MCF 10A (cell line): Measurements from ENCODE around the gene BCAS3. TPM values are rescaled to one million over a fixed set of nuclear protein-coding genes. Genes with fewer than 3 reads are reported as not detected.

ENCODE experiments used
- BruUV-seq: library from RNA; stranded (reverse); fragments of 400-500 nt; replicated peaks from 2 replicates; lab custom pipeline; 2021; lab: Mats Ljungman, UMichigan
- CTCF ChIA-PET: fragments of 300-600 bp; sonication (Branson Sonifier 250); formaldehyde crosslinking; extraction: SDS; loops from one replicate; lab custom pipeline; 2021; ENCODE audit warnings: antibody characterized with exemption, inconsistent platforms; lab: Yijun Ruan, JAX
- POLR2A ChIA-PET: fragments of 300-600, 350-650 bp; sonication (Branson Sonifier 250); formaldehyde crosslinking; extraction: SDS; loops from one replicate; lab custom pipeline; 2020; ENCODE audit warnings: antibody characterized with exemption, inconsistent platforms; lab: Yijun Ruan, JAX
- DNase-seq: peaks from one replicate; pipeline ENCODE4 v3.0.0-alpha.2; 2018; ENCODE audit not compliant: unreplicated experiment
- H3K27ac Mint-ChIP-seq: one replicate; pipeline ENCODE4 v1.8.0; 2022; ENCODE audit warnings: mild to moderate bottlenecking, low read depth, mixed read lengths; ENCODE audit not compliant: unreplicated experiment
- H3K27me3 Mint-ChIP-seq: one replicate; pipeline ENCODE4 v1.8.0; 2022; ENCODE audit warnings: mixed read lengths; ENCODE audit not compliant: insufficient read depth, unreplicated experiment
- H3K36me3 Mint-ChIP-seq: one replicate; pipeline ENCODE4 v1.8.0; 2022; ENCODE audit warnings: mild to moderate bottlenecking, moderate library complexity, mixed read lengths; ENCODE audit not compliant: insufficient read depth, unreplicated experiment
- H3K4me1 Mint-ChIP-seq: one replicate; pipeline ENCODE4 v1.8.0; 2022; ENCODE audit warnings: mixed read lengths; ENCODE audit not compliant: insufficient read depth, unreplicated experiment
- H3K4me3 Mint-ChIP-seq: one replicate; pipeline ENCODE4 v1.8.0; 2022; ENCODE audit warnings: mild to moderate bottlenecking, moderate library complexity, mixed read lengths; ENCODE audit not compliant: unreplicated experiment
- H3K9me3 Mint-ChIP-seq: one replicate; pipeline ENCODE4 v1.8.0; 2022; ENCODE audit warnings: mixed read lengths; ENCODE audit not compliant: unreplicated experiment
- intact Hi-C: fragments of 100-400 bp; cut with micrococcal nuclease; formaldehyde crosslinking; loops from 2 replicates; pipeline ENCODE4 v1.14.1; 2022
- total RNA-seq: library from RNA; stranded (reverse); gene quantifications from 2 replicates; pipeline ENCODE4 v1.2.3, GENCODE V29; 2022
- TF ChIP-seq, protein P1 (sequence below): fragments of 200-600 bp; IDR thresholded peaks from one replicate; pipeline ENCODE4 v1.8.0; 2022; ENCODE audit warnings: antibody characterized with exemption, mild to moderate bottlenecking; ENCODE audit not compliant: unreplicated experiment

The BCAS3 gene
- total RNA-seq, 1 experiment from 2014 or later: 14.6 TPM

DNA sequence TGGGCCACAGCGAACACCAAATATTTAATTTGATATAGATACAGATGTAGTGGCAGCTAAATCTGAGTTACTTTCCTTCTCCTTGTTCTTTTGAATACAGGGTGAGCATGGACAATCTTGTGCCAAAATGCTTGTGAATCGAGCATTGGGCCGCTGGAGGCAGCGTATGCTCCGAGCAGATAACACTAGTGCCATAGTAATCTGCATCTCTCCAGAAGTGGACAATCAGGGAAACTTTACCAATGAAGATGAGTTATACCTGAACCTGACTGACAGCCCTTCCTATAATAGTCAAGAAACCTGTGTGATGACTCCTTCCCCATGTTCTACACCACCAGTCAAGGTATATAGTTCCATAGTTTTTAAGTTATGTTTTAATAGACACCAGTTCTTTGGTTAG is 21.2 kb upstream of the BCAS3 start:
- peaks cover 25% of the 10 kb centered on the region for H3K36me3 Mint-ChIP-seq
- ChIA-PET POLR2A (no interaction called here), CTCF (no interaction called here)
- TF ChIP-seq, protein P1, sequence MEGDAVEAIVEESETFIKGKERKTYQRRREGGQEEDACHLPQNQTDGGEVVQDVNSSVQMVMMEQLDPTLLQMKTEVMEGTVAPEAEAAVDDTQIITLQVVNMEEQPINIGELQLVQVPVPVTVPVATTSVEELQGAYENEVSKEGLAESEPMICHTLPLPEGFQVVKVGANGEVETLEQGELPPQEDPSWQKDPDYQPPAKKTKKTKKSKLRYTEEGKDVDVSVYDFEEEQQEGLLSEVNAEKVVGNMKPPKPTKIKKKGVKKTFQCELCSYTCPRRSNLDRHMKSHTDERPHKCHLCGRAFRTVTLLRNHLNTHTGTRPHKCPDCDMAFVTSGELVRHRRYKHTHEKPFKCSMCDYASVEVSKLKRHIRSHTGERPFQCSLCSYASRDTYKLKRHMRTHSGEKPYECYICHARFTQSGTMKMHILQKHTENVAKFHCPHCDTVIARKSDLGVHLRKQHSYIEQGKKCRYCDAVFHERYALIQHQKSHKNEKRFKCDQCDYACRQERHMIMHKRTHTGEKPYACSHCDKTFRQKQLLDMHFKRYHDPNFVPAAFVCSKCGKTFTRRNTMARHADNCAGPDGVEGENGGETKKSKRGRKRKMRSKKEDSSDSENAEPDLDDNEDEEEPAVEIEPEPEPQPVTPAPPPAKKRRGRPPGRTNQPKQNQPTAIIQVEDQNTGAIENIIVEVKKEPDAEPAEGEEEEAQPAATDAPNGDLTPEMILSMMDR: no peak
- H3K27ac Mint-ChIP-seq: no peak overlapping the region
- DNase-seq: no peak
- BruUV-seq: no TSS peak
- H3K4me1 Mint-ChIP-seq: no peaks in the 10 kb centered on the region
- H3K9me3 Mint-ChIP-seq: no peaks in the 10 kb centered on the region
- intact Hi-C loops: no loop called here
- H3K4me3 Mint-ChIP-seq: no peak overlapping the region
- H3K27me3 Mint-ChIP-seq: no peaks in the 10 kb centered on the region

DNA sequence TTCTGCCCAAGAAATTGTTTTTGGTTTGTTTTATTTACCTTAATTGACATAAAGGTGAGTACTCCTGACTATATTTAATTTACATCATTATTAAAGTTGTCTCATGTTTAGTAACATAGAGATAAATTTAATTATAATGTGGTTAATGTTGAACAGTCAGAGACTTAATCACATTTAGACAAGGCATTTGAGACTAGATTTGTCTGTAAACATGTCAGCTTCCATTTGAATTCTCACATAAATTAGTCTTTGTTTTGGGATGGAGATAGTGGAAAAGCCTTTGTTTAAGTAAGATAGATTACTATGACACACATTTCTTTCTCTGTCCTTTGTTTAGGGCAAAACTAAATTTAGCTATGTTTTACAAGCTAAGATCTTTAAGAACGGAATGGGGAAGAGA is 18.5 kb upstream of the BCAS3 start:
- Mint-ChIP-seq H3K4me3 (no peak overlapping the region), H3K36me3 (peaks cover 20% of the 10 kb centered on the region), H3K4me1 (no peaks in the 10 kb centered on the region), H3K27me3 (no peaks in the 10 kb centered on the region), H3K27ac (no peak overlapping the region), H3K9me3 (no peaks in the 10 kb centered on the region)
- TF ChIP-seq, protein P1: no peak
- ChIA-PET POLR2A (interaction anchor here (1.3 kb wide), 1 partner anchor 18 kb away, joined by 5 read pairs; the partner anchor contains the start of gene BCAS3), CTCF (no interaction called here)
- intact Hi-C loops: no loop called here
- BruUV-seq: no TSS peak
- no peak for DNase-seq

DNA sequence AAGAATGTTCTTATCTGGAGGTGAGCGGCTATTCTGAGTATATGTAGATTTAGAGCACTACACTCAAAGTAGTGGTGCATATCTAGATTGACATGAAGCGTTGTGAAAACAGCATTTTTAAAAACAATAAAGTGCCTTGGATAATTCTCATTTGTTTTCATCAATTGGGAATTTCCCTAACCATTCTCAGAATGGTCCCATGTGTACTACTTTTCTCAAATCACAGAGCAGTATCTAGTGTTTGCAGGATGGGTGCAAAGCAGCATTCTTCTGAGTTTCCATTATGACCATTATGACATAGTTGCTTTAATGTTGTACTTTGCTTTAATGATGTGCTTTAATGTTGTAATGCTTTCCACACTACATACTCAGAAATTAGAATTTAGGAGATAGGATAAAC is 16.2 kb upstream of the BCAS3 start:
- CTCF ChIA-PET: interaction anchor here (0.6 kb wide), 1 partner anchor 22 kb away, joined by 4 read pairs; no protein-coding TSS in a partner anchor
- TF ChIP-seq, protein P1: no peak
- no peaks in the 10 kb centered on the region for H3K9me3 Mint-ChIP-seq
- no TSS peak for BruUV-seq
- POLR2A ChIA-PET: interaction anchor here (2.1 kb wide), 1 partner anchor 16 kb away, joined by 5 read pairs; the partner anchor contains the start of gene BCAS3
- H3K36me3 Mint-ChIP-seq: peaks cover 35% of the 10 kb centered on the region
- no peak overlapping the region for H3K27ac Mint-ChIP-seq
- no peak for DNase-seq
- no peaks in the 10 kb centered on the region for H3K4me1 Mint-ChIP-seq
- no peak overlapping the region for H3K4me3 Mint-ChIP-seq
- H3K27me3 Mint-ChIP-seq: no peaks in the 10 kb centered on the region
- intact Hi-C loops: no loop called here

GRCh38 chr17:60664022-60664421 is 13.6 kb upstream of the BCAS3 start:
- no peaks in the 10 kb centered on the region for H3K27me3 Mint-ChIP-seq
- no TSS peak for BruUV-seq
- H3K27ac Mint-ChIP-seq: no peak overlapping the region
- intact Hi-C loops: no loop called here
- H3K36me3 Mint-ChIP-seq: peaks cover 26% of the 10 kb centered on the region
- TF ChIP-seq, protein P1: no peak
- H3K4me3 Mint-ChIP-seq: no peak overlapping the region
- no peak for DNase-seq
- H3K9me3 Mint-ChIP-seq: no peaks in the 10 kb centered on the region
- no peaks in the 10 kb centered on the region for H3K4me1 Mint-ChIP-seq
- CTCF ChIA-PET: no interaction called here
- POLR2A ChIA-PET: no interaction called here
